ENCODE results near the gene AUTS2.
"Not testable (repeated sequence)": the region's sequence is repeated elsewhere in the genome, so short reads cannot be mapped to it uniquely, and the experiment has no call there.

AUTS2 gene

GRCh38 chr7:70263471-70264255, 665.4 kb downstream of the AUTS2 start:
- no peak for DNase-seq (ENCODE audit: low read depth)

GRCh38 chr7:70266186-70266585, 667.9 kb downstream of the AUTS2 start:
- no peak for DNase-seq (ENCODE audit: low read depth)

GRCh38 chr7:70267381-70268120, 669.3 kb downstream of the AUTS2 start:
- no peak for DNase-seq (ENCODE audit: low read depth)

GRCh38 chr7:70268179-70268578, 669.9 kb downstream of the AUTS2 start:
- DNase-seq (ENCODE audit: low read depth), result no peak

GRCh38 chr7:70270149-70270548, 671.9 kb downstream of the AUTS2 start:
- DNase-seq (ENCODE audit: low read depth), result no peak

- no peak for DNase-seq (ENCODE audit: low read depth)
Measured at GRCh38 chr7:70271617-70272081, 673.4 kb downstream of the AUTS2 start.

GRCh38 chr7:70275570-70275969, 677.3 kb downstream of the AUTS2 start:
- not testable (repeated sequence) for DNase-seq (ENCODE audit: low read depth)

- DNase-seq (ENCODE audit: low read depth), result no peak
Measured at GRCh38 chr7:70285187-70285586, 686.9 kb downstream of the AUTS2 start.

GRCh38 chr7:70285854-70286253, 687.6 kb downstream of the AUTS2 start:
- no peak for DNase-seq (ENCODE audit: low read depth)

- DNase-seq (ENCODE audit: low read depth), result no peak
Measured at GRCh38 chr7:70288781-70289456, 690.6 kb downstream of the AUTS2 start.

GRCh38 chr7:70292716-70293115, 694.4 kb downstream of the AUTS2 start:
- no peak for DNase-seq (ENCODE audit: low read depth)

- DNase-seq (ENCODE audit: low read depth), result no peak
Measured at GRCh38 chr7:70294211-70294911, 696.1 kb downstream of the AUTS2 start.

GRCh38 chr7:70298780-70299471, 700.7 kb downstream of the AUTS2 start:
- DNase-seq (ENCODE audit: low read depth), result no peak

- DNase-seq (ENCODE audit: low read depth), result no peak
Measured at GRCh38 chr7:70299472-70299807, 701.2 kb downstream of the AUTS2 start.

GRCh38 chr7:70301673-70302185, 703.5 kb downstream of the AUTS2 start:
- no peak for DNase-seq (ENCODE audit: low read depth)

GRCh38 chr7:70303309-70303708, 705.0 kb downstream of the AUTS2 start:
- DNase-seq (ENCODE audit: low read depth), result no peak

GRCh38 chr7:70303780-70304179, 705.5 kb downstream of the AUTS2 start:
- no peak for DNase-seq (ENCODE audit: low read depth)

- DNase-seq (ENCODE audit: low read depth), result no peak
Measured at GRCh38 chr7:70306173-70306572, 707.9 kb downstream of the AUTS2 start.

- no peak for DNase-seq (ENCODE audit: low read depth)
Measured at GRCh38 chr7:70307544-70308106, 709.4 kb downstream of the AUTS2 start.

GRCh38 chr7:70312336-70312735, 714.1 kb downstream of the AUTS2 start:
- DNase-seq (ENCODE audit: low read depth), result no peak

- DNase-seq (ENCODE audit: low read depth), result no peak
Measured at GRCh38 chr7:70313271-70313670, 715.0 kb downstream of the AUTS2 start.
